Measurements from ENCODE around the gene SPEM3.
"Not testable (repeated sequence)": the region's sequence is repeated elsewhere in the genome, so short reads cannot be mapped to it uniquely, and the experiment has no call there.

Gene SPEM3

GRCh38 chr17:7470457-7470973 is 41.9 kb downstream of the SPEM3 start:
- not testable (repeated sequence) for H3K36me3 ChIP-seq (ENCODE audit: control insufficient read depth, insufficient read depth, low read length); H3K9me3 ChIP-seq (ENCODE audit: control insufficient read depth, low read length); H3K4me3 ChIP-seq (ENCODE audit: insufficient read depth, low read depth, low read length); H3K27ac ChIP-seq (ENCODE audit: insufficient read depth, low read depth, low read length, poor library complexity, severe bottlenecking); H3K27me3 ChIP-seq (ENCODE audit: control insufficient read depth, insufficient read depth, low read length, poor library complexity, severe bottlenecking); H3K4me1 ChIP-seq (ENCODE audit: control insufficient read depth, insufficient read depth, low read length)
- 94 to 96% methylated on average over 8 of the region's 8 CpGs for WGBS, 2 experiments

- H3K4me3 ChIP-seq (ENCODE audit: insufficient read depth, low read depth, low read length): no peak overlapping the region
- H3K27me3 ChIP-seq (ENCODE audit: control insufficient read depth, insufficient read depth, low read length, poor library complexity, severe bottlenecking): no peaks in the 10 kb centered on the region
- H3K27ac ChIP-seq (ENCODE audit: insufficient read depth, low read depth, low read length, poor library complexity, severe bottlenecking): no peak overlapping the region
- 90 to 98% methylated on average over 2 of the region's 2 CpGs for WGBS, 2 experiments
- peaks cover 6% of the 10 kb centered on the region for H3K4me1 ChIP-seq (ENCODE audit: control insufficient read depth, insufficient read depth, low read length)
- no peaks in the 10 kb centered on the region for H3K36me3 ChIP-seq (ENCODE audit: control insufficient read depth, insufficient read depth, low read length)
- no peaks in the 10 kb centered on the region for H3K9me3 ChIP-seq (ENCODE audit: control insufficient read depth, low read length)
These were observed 43.1 kb downstream of the SPEM3 start for GRCh38 chr17:7471729-7472128.

GRCh38 chr17:7474767-7475166 is 46.1 kb downstream of the SPEM3 start:
- H3K4me3 ChIP-seq (ENCODE audit: insufficient read depth, low read depth, low read length); H3K27me3 ChIP-seq (ENCODE audit: control insufficient read depth, insufficient read depth, low read length, poor library complexity, severe bottlenecking); H3K9me3 ChIP-seq (ENCODE audit: control insufficient read depth, low read length); H3K36me3 ChIP-seq (ENCODE audit: control insufficient read depth, insufficient read depth, low read length); H3K27ac ChIP-seq (ENCODE audit: insufficient read depth, low read depth, low read length, poor library complexity, severe bottlenecking): not testable (repeated sequence)
- H3K4me1 ChIP-seq (ENCODE audit: control insufficient read depth, insufficient read depth, low read length): peaks cover 19% of the 10 kb centered on the region
- 91 to 93% methylated on average over 8 of the region's 8 CpGs for WGBS, 2 experiments

GRCh38 chr17:7475764-7476422 is 47.2 kb downstream of the SPEM3 start:
- Histone ChIP-seq H3K9me3 (ENCODE audit: control insufficient read depth, low read length) (no peaks in the 10 kb centered on the region), H3K36me3 (ENCODE audit: control insufficient read depth, insufficient read depth, low read length) (no peaks in the 10 kb centered on the region), H3K4me3 (ENCODE audit: insufficient read depth, low read depth, low read length) (no peak overlapping the region), H3K4me1 (ENCODE audit: control insufficient read depth, insufficient read depth, low read length) (peaks cover 25% of the 10 kb centered on the region), H3K27me3 (ENCODE audit: control insufficient read depth, insufficient read depth, low read length, poor library complexity, severe bottlenecking) (no peaks in the 10 kb centered on the region), H3K27ac (ENCODE audit: insufficient read depth, low read depth, low read length, poor library complexity, severe bottlenecking) (no peak overlapping the region)
- 92 to 95% methylated on average over 15 of the region's 15 CpGs for WGBS, 2 experiments

- Histone ChIP-seq H3K9me3 (ENCODE audit: control insufficient read depth, low read length) (no peaks in the 10 kb centered on the region), H3K27me3 (ENCODE audit: control insufficient read depth, insufficient read depth, low read length, poor library complexity, severe bottlenecking) (no peaks in the 10 kb centered on the region), H3K4me3 (ENCODE audit: insufficient read depth, low read depth, low read length) (no peak overlapping the region), H3K4me1 (ENCODE audit: control insufficient read depth, insufficient read depth, low read length) (peaks cover 27% of the 10 kb centered on the region), H3K27ac (ENCODE audit: insufficient read depth, low read depth, low read length, poor library complexity, severe bottlenecking) (no peak overlapping the region), H3K36me3 (ENCODE audit: control insufficient read depth, insufficient read depth, low read length) (no peaks in the 10 kb centered on the region)
- 55 to 68% methylated on average over 3 of the region's 3 CpGs for WGBS, 2 experiments
These were observed 47.8 kb downstream of the SPEM3 start for GRCh38 chr17:7476494-7476893.

GRCh38 chr17:7476951-7477350 is 48.3 kb downstream of the SPEM3 start:
- 95 to 98% methylated on average over 5 of the region's 5 CpGs for WGBS, 2 experiments
- Histone ChIP-seq H3K27me3 (ENCODE audit: control insufficient read depth, insufficient read depth, low read length, poor library complexity, severe bottlenecking) (no peaks in the 10 kb centered on the region), H3K9me3 (ENCODE audit: control insufficient read depth, low read length) (no peaks in the 10 kb centered on the region), H3K36me3 (ENCODE audit: control insufficient read depth, insufficient read depth, low read length) (no peaks in the 10 kb centered on the region), H3K4me1 (ENCODE audit: control insufficient read depth, insufficient read depth, low read length) (peaks cover 31% of the 10 kb centered on the region), H3K4me3 (ENCODE audit: insufficient read depth, low read depth, low read length) (no peak overlapping the region), H3K27ac (ENCODE audit: insufficient read depth, low read depth, low read length, poor library complexity, severe bottlenecking) (no peak overlapping the region)

- H3K4me1 ChIP-seq (ENCODE audit: control insufficient read depth, insufficient read depth, low read length): peaks cover 34% of the 10 kb centered on the region
- no peaks in the 10 kb centered on the region for H3K27me3 ChIP-seq (ENCODE audit: control insufficient read depth, insufficient read depth, low read length, poor library complexity, severe bottlenecking)
- no peaks in the 10 kb centered on the region for H3K36me3 ChIP-seq (ENCODE audit: control insufficient read depth, insufficient read depth, low read length)
- H3K9me3 ChIP-seq (ENCODE audit: control insufficient read depth, low read length): no peaks in the 10 kb centered on the region
- H3K27ac ChIP-seq (ENCODE audit: insufficient read depth, low read depth, low read length, poor library complexity, severe bottlenecking): no peak overlapping the region
- 69 to 73% methylated on average over 26 of the region's 26 CpGs for WGBS, 2 experiments
- peak overlapping the region; percentile 71 for H3K4me3 ChIP-seq (ENCODE audit: insufficient read depth, low read depth, low read length)
These were observed 49.0 kb downstream of the SPEM3 start for GRCh38 chr17:7477392-7478275.

GRCh38 chr17:7478276-7479212 is 49.9 kb downstream of the SPEM3 start:
- Histone ChIP-seq H3K27me3 (ENCODE audit: control insufficient read depth, insufficient read depth, low read length, poor library complexity, severe bottlenecking) (no peaks in the 10 kb centered on the region), H3K4me3 (ENCODE audit: insufficient read depth, low read depth, low read length) (peak overlapping the region; percentile 71), H3K36me3 (ENCODE audit: control insufficient read depth, insufficient read depth, low read length) (no peaks in the 10 kb centered on the region), H3K4me1 (ENCODE audit: control insufficient read depth, insufficient read depth, low read length) (peaks cover 42% of the 10 kb centered on the region), H3K9me3 (ENCODE audit: control insufficient read depth, low read length) (no peaks in the 10 kb centered on the region), H3K27ac (ENCODE audit: insufficient read depth, low read depth, low read length, poor library complexity, severe bottlenecking) (peak overlapping the region; percentile 60)
- WGBS, 2 experiments: 35% methylated on average over 40 of the region's 40 CpGs

- H3K36me3 ChIP-seq (ENCODE audit: control insufficient read depth, insufficient read depth, low read length): no peaks in the 10 kb centered on the region
- H3K27me3 ChIP-seq (ENCODE audit: control insufficient read depth, insufficient read depth, low read length, poor library complexity, severe bottlenecking): no peaks in the 10 kb centered on the region
- peaks cover 42% of the 10 kb centered on the region for H3K4me1 ChIP-seq (ENCODE audit: control insufficient read depth, insufficient read depth, low read length)
- WGBS, 2 experiments: 1% methylated on average over 78 to 85 of the region's 92 CpGs
- peak within 1 kb of the TSS; percentile 71 for H3K4me3 ChIP-seq (ENCODE audit: insufficient read depth, low read depth, low read length)
- no peaks in the 10 kb centered on the region for H3K9me3 ChIP-seq (ENCODE audit: control insufficient read depth, low read length)
- peak within 1 kb of the TSS; percentile 79 for H3K27ac ChIP-seq (ENCODE audit: insufficient read depth, low read depth, low read length, poor library complexity, severe bottlenecking)
These were observed 50.8 kb downstream of the SPEM3 start, which contains the start of gene ZBTB4 for GRCh38 chr17:7479213-7480088. Gene ZBTB4 (minus strand): TSS chr17:7479631. CDS start chr17:7466801, 12,830 bp downstream.

All from ectodermal cell (in vitro differentiated cells).